Loucy (cell line): ENCODE data around the gene CD79B.

Experiments
- H2AFZ ChIP-seq: fragments of 200-600 bp; sonication (generic); 2 replicates; pipeline ENCODE4 v1.6.0; 2016; ENCODE audit warnings: antibody characterized with exemption, mild to moderate bottlenecking, low read length, moderate library complexity
- H3F3A ChIP-seq: fragments of 200-600 bp; 2 replicates; pipeline ENCODE4 v1.6.0; 2016; ENCODE audit warnings: antibody characterized with exemption, low read depth, mild to moderate bottlenecking
- H3K27me3 ChIP-seq: fragments of 200-600 bp; sonication (generic); 2 replicates; pipeline ENCODE4 v1.6.1; 2014; ENCODE audit warnings: low read length, mild to moderate bottlenecking; ENCODE audit not compliant: insufficient read depth, poor library complexity, severe bottlenecking
- H3K36me3 ChIP-seq: fragments of 200-600 bp; sonication (generic); 2 replicates; pipeline ENCODE4 v1.6.1; 2016; ENCODE audit warnings: low read length; ENCODE audit not compliant: insufficient read depth
- H3K4me1 ChIP-seq: fragments of 200-600 bp; sonication (generic); 2 replicates; pipeline ENCODE4 v1.5.1; 2014; ENCODE audit warnings: low read length, mild to moderate bottlenecking; ENCODE audit not compliant: insufficient read depth, poor library complexity, severe bottlenecking
- H3K4me2 ChIP-seq: fragments of 200-600 bp; sonication (generic); 2 replicates; pipeline ENCODE4 v1.6.0; 2014; ENCODE audit warnings: antibody characterized with exemption, low read length, low read depth, mild to moderate bottlenecking; ENCODE audit not compliant: poor library complexity, severe bottlenecking
- H3K4me3 ChIP-seq: fragments of 200-600 bp; sonication (generic); 2 replicates; pipeline ENCODE4 v1.5.1; 2014; ENCODE audit warnings: low read length, mild to moderate bottlenecking, mixed read lengths; ENCODE audit not compliant: poor library complexity, severe bottlenecking
- H3K79me2 ChIP-seq: fragments of 200-600 bp; sonication (generic); 2 replicates; pipeline ENCODE4 v1.6.1; 2014; ENCODE audit warnings: low read length; ENCODE audit not compliant: insufficient read depth
- H3K9ac ChIP-seq: fragments of 200-600 bp; sonication (generic); 2 replicates; pipeline ENCODE4 v1.6.0; 2014; ENCODE audit warnings: mild to moderate bottlenecking, low read depth, low read length, moderate library complexity; ENCODE audit not compliant: poor library complexity, severe bottlenecking
- H3K9me2 ChIP-seq: fragments of 200-600 bp; sonication (generic); replicated peaks from 2 replicates; pipeline ENCODE4 v1.6.1; 2016; ENCODE audit warnings: low read depth, low read length, mixed read lengths
- H3K9me3 ChIP-seq: fragments of 200-600 bp; sonication (generic); 2 replicates; pipeline ENCODE4 v1.6.1; 2014; ENCODE audit warnings: mild to moderate bottlenecking, antibody characterized with exemption, low read length, low read depth; ENCODE audit not compliant: insufficient read depth
- H4K20me1 ChIP-seq: fragments of 200-600 bp; sonication (generic); 2 replicates; pipeline ENCODE4 v1.6.0; 2014; ENCODE audit warnings: antibody characterized with exemption, low read length, mild to moderate bottlenecking; ENCODE audit not compliant: insufficient read depth, poor library complexity, severe bottlenecking
- CTCF ChIP-seq: fragments of 200-600 bp; sonication (generic); conservative IDR thresholded peaks from 2 replicates; pipeline ENCODE4 v1.5.1; 2014; ENCODE audit warnings: mild to moderate bottlenecking, antibody characterized with exemption, low read length
- EZH2phosphoT487 ChIP-seq: fragments of 200-600 bp; IDR thresholded peaks from 2 replicates; pipeline ENCODE4 v1.6.1; 2018; ENCODE audit warnings: antibody characterized with exemption, mild to moderate bottlenecking, moderate library complexity, borderline replicate concordance

Gene CD79B

DNA sequence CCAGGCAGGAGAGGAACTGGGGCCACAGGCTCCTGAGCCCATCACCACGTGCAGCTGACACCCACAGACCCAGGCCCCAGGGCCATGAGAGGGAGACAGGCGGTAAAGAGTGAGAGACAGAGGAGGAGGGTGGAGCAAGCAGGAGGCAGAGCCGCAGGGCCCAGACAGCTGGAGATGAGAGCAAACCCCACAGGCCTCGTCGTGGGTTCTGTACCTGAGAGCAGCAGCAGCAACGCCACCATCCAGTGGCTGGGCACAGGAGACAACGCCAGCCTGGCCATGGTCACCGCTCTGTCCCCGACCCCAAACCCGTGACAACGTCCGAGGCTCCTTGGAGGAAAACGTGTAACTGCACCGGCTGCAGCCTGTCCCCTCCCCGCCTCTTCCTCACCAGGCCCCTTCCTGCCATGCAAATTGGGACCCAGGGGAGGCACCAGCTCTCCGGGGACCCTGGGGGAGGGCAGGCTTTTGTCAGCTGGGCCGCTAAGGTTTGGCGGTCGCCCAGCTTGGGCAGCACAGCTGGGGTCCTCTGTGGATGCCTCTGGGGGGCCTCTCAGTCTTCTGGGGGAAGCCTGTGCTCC lies at the start of gene CD79B:
TSS of gene CD79B (minus strand) at position 351 of the 581 bp plus-strand sequence. CDS start at position 281, 70 bp downstream.
- Histone ChIP-seq H3F3A (no peaks in the 10 kb centered on the region), H3K4me2 (peak within 1 kb of the TSS; percentile 85), H3K4me1 (peaks cover 31% of the 10 kb centered on the region)

GRCh38 chr17:63978272-63979200 lies 46.4 kb upstream of the CD79B start:
- peaks cover 21% of the 10 kb centered on the region for H3K4me1 ChIP-seq
- no peak overlapping the region for H3K4me2 ChIP-seq
- no peak overlapping the region for H3K4me3 ChIP-seq
- H3K9me3 ChIP-seq = peaks cover 7% of the 10 kb centered on the region; the same call in 1 of the 2 replicates
- TF ChIP-seq CTCF (no peak), EZH2phosphoT487 (no peak)
- no peaks in the 10 kb centered on the region for H3K27me3 ChIP-seq
- H3F3A ChIP-seq = no peaks in the 10 kb centered on the region
- no peaks in the 10 kb centered on the region for H3K9me2 ChIP-seq
- H3K79me2 ChIP-seq = no peaks in the 10 kb centered on the region
- no peaks in the 10 kb centered on the region for H3K36me3 ChIP-seq
- H2AFZ ChIP-seq = no peak overlapping the region
- no peak overlapping the region for H3K9ac ChIP-seq
- H4K20me1 ChIP-seq = no peaks in the 10 kb centered on the region

More for the DNA sequence above, at the start of gene CD79B:
- H3K79me2 ChIP-seq = peaks cover 45% of the 10 kb centered on the region
- H3K27me3 ChIP-seq = no peaks in the 10 kb centered on the region
- peak within 1 kb of the TSS; percentile 57 for H2AFZ ChIP-seq
- no peaks in the 10 kb centered on the region for H3K9me2 ChIP-seq
- no peaks in the 10 kb centered on the region for H3K9me3 ChIP-seq
- no peak for TF ChIP-seq EZH2phosphoT487
- TF ChIP-seq CTCF = no peak
- peaks cover 6% of the 10 kb centered on the region; the same call in 1 of the 2 replicates for H3K36me3 ChIP-seq
- peak within 1 kb of the TSS; percentile 91 for H3K9ac ChIP-seq
- peak within 1 kb of the TSS; percentile 90 for H3K4me3 ChIP-seq
- peaks cover 9% of the 10 kb centered on the region for H4K20me1 ChIP-seq

DNA sequence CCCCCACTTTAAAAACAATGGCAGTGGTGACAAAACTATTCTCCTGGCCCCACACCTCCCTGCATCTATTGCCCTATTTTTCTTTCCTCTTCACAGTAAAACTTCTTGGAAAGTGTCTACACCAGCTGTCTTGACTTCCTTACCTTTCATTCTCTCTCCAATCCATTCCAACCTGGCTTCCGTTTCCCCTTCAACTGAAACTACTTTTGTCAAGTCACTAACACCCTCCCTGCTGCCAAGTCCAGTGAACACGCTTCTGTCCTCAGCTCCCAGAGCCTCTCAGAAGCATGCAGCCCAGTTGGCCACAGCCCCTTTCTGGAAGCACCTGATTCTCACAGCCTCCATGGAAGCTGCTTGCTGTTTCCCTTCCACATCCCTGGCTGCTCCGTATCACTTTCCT lies 44.6 kb upstream of the CD79B start:
- no peaks in the 10 kb centered on the region for H3K27me3 ChIP-seq
- no peak overlapping the region for H2AFZ ChIP-seq
- H3K4me3 ChIP-seq = no peak overlapping the region
- H3K79me2 ChIP-seq = no peaks in the 10 kb centered on the region
- peaks cover 1% of the 10 kb centered on the region; the same call in 1 of the 2 replicates for H3K9me3 ChIP-seq
- no peaks in the 10 kb centered on the region for H3F3A ChIP-seq
- no peaks in the 10 kb centered on the region for H4K20me1 ChIP-seq
- no peaks in the 10 kb centered on the region for H3K9me2 ChIP-seq
- TF ChIP-seq CTCF = no peak
- no peak for TF ChIP-seq EZH2phosphoT487
- no peaks in the 10 kb centered on the region for H3K36me3 ChIP-seq
- no peak overlapping the region for H3K9ac ChIP-seq
- no peak overlapping the region for H3K4me2 ChIP-seq
- peaks cover 16% of the 10 kb centered on the region for H3K4me1 ChIP-seq
